Measurements from ENCODE around the gene ARL14EPL.
"Not testable (repeated sequence)": the region's sequence is repeated elsewhere in the genome, so short reads cannot be mapped to it uniquely, and the experiment has no call there.

The ARL14EPL gene

DNA sequence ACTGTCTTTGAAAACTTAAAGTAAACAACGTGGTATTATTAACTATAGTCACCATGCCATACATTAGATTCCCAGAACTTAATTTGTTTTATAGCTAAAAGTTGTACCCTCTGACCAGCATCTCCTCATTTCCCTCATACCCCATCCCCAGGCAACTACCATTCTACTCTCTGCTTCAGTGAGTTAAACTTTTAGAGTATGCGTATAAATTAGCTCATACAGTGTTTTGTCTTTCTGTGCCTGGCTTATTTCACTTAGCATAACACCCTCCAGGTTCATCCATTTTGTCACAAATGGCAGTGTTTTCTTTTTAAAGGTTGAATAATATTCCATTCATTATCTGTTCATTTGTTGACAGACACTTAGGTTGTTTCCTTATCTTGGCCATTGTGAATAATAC lies 66.7 kb downstream of the ARL14EPL start:
- no peak overlapping the region for H3K9ac ChIP-seq (ENCODE audit: low read length)
- H3K9me3 ChIP-seq (ENCODE audit: insufficient read depth, low read length): no peaks in the 10 kb centered on the region
- no peaks in the 10 kb centered on the region for H3K9me2 ChIP-seq (replicated peaks; ENCODE audit: insufficient read depth, low read length)
- H3K4me3 ChIP-seq (ENCODE audit: insufficient read depth, low read length, poor library complexity, severe bottlenecking): no peak overlapping the region
- H2AFZ ChIP-seq (ENCODE audit: low read depth, low read length, severe bottlenecking): no peak overlapping the region
- H4K20me1 ChIP-seq (ENCODE audit: low read depth, low read length): no peaks in the 10 kb centered on the region
- peaks cover 6% of the 10 kb centered on the region; the same call in 1 of the 2 replicates for H3F3A ChIP-seq (ENCODE audit: insufficient read depth)
- H3K36me3 ChIP-seq (ENCODE audit: low read length): peaks cover 25% of the 10 kb centered on the region; the same call in 1 of the 2 replicates
- H3K79me2 ChIP-seq (ENCODE audit: insufficient read depth, low read length): no peaks in the 10 kb centered on the region
- TF ChIP-seq, protein P1, sequence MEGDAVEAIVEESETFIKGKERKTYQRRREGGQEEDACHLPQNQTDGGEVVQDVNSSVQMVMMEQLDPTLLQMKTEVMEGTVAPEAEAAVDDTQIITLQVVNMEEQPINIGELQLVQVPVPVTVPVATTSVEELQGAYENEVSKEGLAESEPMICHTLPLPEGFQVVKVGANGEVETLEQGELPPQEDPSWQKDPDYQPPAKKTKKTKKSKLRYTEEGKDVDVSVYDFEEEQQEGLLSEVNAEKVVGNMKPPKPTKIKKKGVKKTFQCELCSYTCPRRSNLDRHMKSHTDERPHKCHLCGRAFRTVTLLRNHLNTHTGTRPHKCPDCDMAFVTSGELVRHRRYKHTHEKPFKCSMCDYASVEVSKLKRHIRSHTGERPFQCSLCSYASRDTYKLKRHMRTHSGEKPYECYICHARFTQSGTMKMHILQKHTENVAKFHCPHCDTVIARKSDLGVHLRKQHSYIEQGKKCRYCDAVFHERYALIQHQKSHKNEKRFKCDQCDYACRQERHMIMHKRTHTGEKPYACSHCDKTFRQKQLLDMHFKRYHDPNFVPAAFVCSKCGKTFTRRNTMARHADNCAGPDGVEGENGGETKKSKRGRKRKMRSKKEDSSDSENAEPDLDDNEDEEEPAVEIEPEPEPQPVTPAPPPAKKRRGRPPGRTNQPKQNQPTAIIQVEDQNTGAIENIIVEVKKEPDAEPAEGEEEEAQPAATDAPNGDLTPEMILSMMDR (IDR thresholded peaks at IDR 0.05; ENCODE audit: insufficient read depth, low read length, poor library complexity, severe bottlenecking): no peak
- TF ChIP-seq EZH2phosphoT487 (conservative IDR thresholded peaks at IDR 0.05; ENCODE audit: low read length): no peak
- no peak overlapping the region for H3K27ac ChIP-seq (ENCODE audit: low read depth, low read length)
- H3K27me3 ChIP-seq (ENCODE audit: low read length): no peaks in the 10 kb centered on the region
- H3K4me2 ChIP-seq (ENCODE audit: low read depth, low read length, poor library complexity, severe bottlenecking): no peak overlapping the region

- not testable (repeated sequence) for H3K27me3 ChIP-seq (ENCODE audit: low read length); H3K4me3 ChIP-seq (ENCODE audit: insufficient read depth, low read length, poor library complexity, severe bottlenecking); H3F3A ChIP-seq (ENCODE audit: insufficient read depth); H4K20me1 ChIP-seq (ENCODE audit: low read depth, low read length); H3K9me3 ChIP-seq (ENCODE audit: insufficient read depth, low read length); H3K79me2 ChIP-seq (ENCODE audit: insufficient read depth, low read length); H3K27ac ChIP-seq (ENCODE audit: low read depth, low read length); H3K4me2 ChIP-seq (ENCODE audit: low read depth, low read length, poor library complexity, severe bottlenecking); H2AFZ ChIP-seq (ENCODE audit: low read depth, low read length, severe bottlenecking); H3K9ac ChIP-seq (ENCODE audit: low read length); H3K36me3 ChIP-seq (ENCODE audit: low read length); H3K9me2 ChIP-seq (replicated peaks; ENCODE audit: insufficient read depth, low read length)
Measured at GRCh38 chr5:116104941-116105340, 72.7 kb downstream of the ARL14EPL start.

Measured in SU-DHL-6 (cell line).